ENCODE results near the gene SLC16A7. TPM values are rescaled to one million over a fixed set of nuclear protein-coding genes. Genes with fewer than 3 reads are reported as not detected.

Gene SLC16A7
- polyA plus RNA-seq, 1 donor, result 3.7 TPM

DNA sequence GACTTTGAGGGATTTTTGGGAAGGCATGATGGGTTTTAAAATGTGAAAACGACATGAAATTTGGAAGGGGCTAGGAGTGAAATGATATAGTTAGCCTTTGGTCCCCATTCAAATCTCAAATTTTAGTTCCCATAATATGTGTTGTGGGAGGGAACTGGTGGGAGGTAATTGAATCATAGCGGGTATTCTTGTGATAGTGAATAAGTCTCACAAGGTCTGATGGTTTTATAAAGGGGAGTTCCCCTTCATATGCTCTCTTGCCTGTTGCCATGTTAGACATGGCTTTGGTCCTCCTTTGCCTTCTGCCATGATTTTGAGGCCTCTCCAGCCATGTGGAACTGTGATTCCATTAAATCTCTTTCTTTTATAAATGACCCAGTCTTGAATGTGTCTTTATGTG, 72.8 kb downstream of the SLC16A7 start:
- no peak for DNase-seq (ENCODE audit: low read depth)

DNA sequence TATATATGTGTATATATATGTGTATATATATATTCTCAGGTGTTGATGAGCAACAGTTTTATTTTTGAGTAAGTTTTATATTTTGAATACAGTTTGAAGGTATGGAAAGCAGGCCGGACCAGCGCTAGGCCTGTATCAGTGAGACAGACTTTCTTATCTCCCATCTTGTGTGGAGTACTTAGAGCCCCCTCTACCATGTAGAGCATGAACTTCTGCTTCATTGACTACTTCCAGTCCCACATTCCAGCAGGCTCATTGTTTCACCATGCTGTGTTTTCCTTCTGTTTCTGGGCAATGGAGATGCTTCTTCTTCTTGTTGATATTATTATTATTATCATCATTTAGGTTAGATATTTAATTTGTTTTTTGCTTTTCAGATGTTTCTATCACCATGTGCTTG, 76.4 kb downstream of the SLC16A7 start:
- no peak for DNase-seq (ENCODE audit: low read depth)

DNA sequence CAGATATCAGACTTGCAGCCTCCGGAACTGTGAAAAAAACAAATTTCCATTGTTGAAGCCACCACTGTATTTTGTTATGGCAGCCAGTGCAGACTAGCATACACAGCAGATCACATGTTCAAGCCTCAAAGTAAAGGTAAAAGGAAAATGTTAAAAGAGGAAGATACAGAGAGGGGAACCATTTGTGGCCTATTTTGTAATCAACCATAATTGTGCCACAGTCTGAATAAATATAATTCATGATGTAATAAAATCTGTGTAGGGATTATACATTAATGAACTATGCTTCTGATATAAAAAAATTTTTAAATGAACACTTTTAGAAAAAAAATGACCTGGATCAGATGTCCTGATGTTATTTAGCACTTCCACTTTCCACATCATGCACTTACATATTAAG, 79.6 kb downstream of the SLC16A7 start:
- DNase-seq (ENCODE audit: low read depth), result no peak

DNA sequence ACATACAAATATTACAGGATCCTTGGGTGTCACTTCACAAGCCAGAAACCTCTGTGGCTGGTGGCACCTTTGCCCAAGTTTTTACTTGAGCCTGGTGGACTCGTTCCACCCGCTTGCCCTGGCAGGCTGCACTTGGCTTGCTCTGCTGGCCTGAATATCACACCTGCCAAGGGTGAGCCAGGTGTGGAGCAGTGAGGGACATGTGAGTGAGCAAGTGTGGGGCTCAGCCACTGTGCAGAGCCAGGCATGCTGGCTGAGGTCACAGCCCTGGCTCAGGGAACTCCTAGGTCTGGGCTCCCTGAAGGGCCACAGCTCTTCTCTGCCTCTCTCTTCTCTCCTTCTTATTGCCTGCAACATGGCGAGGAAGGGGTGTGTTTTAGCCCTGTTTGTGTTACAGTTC, 82.0 kb downstream of the SLC16A7 start:
- DNase-seq (ENCODE audit: low read depth), result no peak

DNA sequence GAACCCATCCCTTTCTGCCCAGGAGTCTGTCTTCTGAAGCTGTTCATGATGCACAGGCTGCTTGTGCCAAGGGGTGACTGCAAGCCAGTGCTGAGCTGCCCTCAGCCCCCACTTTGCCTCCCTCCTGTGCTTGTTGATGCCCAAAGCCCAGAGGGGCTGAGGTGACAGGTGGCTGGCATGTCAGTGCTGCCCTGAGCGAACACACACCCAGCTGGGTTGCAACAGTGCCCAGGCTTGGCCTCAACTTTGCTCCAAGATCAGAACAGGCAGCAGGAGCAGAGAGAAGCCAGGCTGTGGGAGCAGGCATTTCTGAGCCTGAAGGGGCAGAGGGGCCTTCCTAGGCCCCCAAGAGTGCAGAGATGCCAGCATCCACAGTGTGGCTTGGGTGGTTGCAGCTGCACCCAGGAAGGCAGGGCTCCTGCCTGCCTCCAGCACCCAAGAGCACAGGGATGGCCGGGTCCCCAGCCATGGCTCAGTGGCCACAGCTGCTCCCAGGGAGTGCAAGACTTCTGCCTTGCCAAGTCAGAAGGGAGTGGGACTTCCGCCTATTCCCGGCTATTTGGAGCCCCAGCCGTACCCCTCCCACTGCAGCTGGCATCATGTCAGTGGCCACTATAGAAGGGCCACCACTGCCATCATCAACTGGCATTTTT, 83.1 kb downstream of the SLC16A7 start:
- DNase-seq (ENCODE audit: low read depth), result no peak

DNA sequence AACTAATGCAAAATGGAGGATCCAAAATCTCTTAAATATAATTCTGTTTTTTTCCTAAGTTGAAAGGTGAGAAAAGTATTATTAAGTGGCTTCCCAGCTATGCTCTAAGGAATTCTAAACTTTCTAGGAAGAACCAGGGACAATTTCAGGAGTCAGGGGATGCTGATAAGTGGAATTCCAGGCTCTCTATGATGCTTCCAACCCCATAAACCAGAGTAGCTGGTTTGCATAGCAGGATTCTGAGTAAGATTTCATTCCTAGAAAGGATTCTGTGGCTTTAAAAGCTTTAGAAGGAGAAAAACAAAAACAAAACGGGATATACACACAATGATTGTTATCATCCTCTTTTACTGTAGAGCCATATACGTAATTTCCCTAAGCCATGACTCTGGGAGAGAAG, 93.9 kb downstream of the SLC16A7 start:
- no peak for DNase-seq (ENCODE audit: low read depth)

DNA sequence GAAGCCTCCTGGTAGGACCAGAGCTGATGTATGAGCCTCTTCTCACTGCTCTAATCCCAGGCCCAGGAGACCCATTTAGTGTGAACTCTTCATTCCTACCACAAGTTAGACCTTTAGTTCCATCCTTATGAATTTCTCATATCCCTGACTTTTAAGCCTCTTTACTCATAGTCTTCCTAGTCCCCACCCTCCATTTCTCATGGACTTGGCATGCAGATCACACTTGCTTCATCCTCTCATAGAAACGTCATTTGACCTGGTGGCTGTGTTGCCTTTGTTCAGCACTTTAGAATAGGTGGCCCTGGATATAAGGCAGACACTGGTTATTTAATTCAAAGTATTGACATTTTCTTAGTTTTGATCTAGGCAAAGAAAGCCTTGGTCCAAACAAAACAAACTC, 99.5 kb downstream of the SLC16A7 start:
- no peak for DNase-seq (ENCODE audit: low read depth)

DNA sequence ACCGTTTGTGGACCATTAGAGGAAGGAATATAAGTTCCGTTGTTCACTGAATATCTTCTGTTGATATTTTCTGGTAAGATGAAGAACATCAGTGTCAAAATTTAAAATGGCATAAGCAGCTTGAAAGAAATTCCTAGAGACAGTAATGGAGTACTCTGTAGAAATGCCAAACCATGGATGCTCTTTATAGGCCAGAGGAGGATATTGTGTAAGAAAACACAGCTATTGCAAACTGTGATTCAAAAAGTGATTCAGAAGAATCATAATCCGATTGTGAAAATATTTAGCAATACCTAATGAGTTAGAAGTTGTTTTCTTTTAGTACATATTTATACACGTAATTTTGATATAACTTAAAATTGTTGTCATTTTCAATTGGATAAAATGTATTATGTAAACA, 102.8 kb downstream of the SLC16A7 start:
- no peak for DNase-seq (ENCODE audit: low read depth)

DNA sequence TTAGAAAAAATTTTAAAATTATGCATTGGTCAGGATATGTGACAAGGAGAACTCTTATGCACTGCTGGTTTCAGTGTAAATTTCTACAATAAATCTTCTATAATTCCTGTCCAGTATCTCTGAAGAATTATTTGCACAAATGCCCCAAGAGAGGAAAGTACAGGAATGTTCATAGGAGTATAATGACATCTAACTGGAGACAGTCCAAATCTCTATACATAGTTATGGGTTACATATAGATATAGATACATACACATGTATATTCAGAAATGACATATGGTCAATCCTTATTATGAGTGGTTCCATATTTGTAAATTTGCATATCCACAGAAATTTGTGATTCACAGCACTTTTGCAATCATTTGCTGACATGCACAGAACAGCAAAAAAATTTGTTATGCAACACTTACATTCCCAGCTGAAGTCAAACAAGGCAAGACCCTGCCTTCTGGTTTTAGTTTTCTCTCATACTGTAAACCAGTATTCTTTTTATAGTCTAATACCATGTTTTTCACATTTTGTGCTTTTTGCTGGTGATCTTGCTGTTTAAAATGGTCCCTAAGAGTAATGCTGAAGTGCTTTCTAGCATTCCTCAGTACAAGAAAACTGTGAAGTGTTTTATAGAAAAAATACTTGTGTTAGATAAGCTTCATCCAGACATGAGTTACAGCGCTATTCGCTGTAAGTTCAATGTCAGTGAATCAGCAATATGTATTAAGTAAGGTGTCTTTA, 103.8 kb downstream of the SLC16A7 start:
- DNase-seq (ENCODE audit: low read depth), result no peak

DNA sequence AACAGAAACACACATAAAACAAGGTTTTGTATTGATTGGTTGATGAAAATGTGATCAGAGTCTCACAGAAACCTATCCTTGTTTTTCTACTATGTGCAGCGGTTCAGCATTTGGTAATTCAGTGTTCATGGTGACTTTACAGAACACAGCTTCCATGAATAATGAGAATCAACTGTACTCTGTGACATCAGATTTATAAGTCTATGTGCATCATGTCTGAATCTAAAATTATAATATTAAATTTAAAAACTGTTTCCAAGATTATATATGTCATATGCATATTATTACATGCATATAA, 104.3 kb downstream of the SLC16A7 start:
- DNase-seq (ENCODE audit: low read depth), result no peak

DNA sequence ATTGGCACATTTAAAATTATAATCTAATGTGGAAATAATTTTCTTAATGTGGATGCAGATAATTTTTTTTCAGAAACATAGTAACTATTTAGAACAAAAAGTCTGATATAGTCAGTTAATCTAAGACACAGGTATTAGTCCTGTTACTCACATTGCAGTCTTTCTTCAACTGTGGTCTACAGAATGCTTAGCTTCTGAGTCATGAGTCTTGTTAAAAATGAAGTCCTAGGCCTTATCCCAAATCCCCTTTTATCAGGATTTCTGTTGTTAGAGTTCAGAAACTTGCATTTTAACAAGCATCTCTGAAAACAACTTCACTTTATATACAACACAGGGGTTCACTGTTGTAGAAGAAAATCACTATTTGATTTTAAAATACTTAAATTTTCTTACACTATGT, 112.2 kb downstream of the SLC16A7 start:
- no peak for DNase-seq (ENCODE audit: low read depth)

DNA sequence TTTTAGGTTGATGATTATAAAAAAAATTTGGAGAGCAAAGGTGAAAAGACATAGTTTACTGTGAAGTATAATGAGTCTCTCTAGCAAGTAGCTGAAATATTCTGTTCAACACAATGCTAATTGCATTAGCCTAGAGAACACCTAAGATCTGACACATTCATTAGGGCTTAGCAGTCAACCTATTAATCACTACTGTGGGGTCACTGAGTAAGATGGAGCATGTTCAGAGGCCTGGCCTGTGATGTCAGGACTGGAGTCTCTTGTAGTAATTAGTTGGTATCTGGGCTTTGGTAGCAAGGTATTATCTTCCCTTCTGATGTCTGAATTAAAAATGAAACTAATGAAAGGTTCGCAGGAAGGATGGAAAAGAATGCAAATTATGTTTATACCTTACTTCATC, 112.7 kb downstream of the SLC16A7 start:
- no peak for DNase-seq (ENCODE audit: low read depth)

DNA sequence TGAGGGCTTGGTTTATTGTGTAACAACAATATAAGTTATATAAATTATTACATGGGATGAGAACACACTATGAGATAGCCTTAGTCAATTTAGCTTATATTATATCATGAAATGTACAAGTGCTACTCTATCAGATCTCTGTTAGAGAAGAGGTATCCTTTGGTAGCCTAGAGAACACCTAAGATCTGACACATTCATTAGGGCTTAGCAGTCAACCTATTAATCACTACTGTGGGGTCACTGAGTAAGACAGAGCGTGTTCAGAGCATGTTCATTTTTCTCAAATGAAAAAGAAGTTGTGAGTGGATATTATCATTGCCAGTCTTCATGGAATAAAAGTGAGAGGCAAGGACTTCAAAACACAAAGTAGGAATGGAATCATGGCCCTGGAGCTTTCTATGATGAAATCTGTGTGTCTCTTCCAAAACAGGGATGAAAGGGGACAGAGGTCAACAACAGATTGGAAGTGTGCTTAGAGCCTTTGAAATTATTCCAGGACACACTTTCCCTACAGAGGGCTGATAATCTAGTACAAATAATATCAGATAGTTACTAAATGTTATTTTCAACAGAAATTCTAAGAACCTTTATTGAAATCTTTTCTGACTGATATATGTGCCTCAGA, 114.3 kb downstream of the SLC16A7 start:
- DNase-seq (ENCODE audit: low read depth), result no peak

DNA sequence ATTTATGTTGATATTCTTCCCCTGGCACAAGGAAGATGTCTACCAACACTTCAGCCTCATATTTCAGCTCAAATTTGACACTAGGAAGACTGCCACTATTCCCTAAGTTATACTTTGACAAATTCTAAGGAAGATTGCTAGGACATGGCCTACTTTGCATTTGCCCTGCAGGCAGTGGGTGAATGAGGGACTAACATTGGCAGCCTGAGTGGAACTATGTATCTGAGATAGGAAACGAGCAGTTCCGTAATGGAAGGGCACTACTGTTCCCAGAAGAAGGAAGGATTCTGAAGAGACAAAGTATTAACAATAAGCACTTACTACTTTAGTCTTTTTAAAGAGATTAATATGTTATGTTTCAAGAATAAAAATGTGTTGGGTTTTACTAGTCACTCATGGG, 115.1 kb downstream of the SLC16A7 start:
- DNase-seq (ENCODE audit: low read depth), result no peak

DNA sequence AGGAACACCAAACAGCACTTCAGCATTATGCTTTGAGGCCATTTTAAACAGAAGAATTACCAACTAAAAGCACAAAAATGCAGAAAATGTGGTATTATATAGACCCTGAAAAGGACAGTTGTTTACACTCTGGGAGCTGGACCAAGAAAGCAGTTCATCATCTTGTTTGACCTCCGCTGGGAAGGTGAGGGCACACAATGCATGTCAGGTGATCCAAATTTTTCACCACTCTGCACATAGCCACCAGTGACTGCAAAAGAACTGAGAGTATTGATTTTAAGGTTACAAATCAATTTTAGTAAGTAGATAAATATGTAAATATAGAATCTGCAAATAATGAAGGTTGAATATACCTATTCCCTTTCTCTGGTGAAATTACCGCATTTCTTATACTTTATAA, 119.6 kb downstream of the SLC16A7 start:
- no peak for DNase-seq (ENCODE audit: low read depth)

DNA sequence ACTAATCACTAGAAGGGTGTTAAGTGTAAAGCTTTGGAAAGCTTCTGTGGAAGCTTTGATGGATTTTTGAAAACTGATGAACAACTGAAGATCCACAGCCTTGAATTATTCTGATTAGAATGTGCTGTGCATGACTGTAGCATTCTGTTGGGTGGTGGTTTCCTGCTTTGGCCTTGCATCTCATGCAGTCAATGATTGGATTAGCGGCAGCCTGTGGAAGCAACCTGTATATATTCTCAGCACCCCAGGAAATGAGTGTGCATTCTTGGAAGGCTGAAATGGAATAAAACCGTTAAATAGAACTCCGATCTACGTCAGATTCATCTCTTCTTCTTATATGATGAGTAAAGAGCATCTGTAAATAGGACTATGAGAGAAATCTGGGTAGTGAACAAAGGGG, 120.2 kb downstream of the SLC16A7 start:
- no peak for DNase-seq (ENCODE audit: low read depth)

DNA sequence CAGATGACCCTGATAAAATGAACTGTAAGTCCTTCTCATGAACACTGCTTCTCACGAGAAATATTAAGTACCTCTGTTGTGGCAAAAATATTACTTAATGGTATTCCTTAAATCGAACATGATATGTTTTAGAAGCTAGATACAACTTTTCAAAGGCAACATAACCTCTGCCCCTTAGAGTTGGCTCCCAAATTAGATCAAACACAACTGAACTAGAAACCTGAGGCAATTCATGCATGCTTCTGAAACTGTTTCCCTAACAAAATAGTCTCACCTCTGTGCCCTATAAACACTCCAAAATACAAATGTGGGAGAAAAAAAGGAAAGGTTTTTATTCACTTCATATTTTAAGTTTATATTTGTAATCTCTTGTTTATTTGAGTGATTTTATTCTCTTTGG, 121.6 kb downstream of the SLC16A7 start:
- no peak for DNase-seq (ENCODE audit: low read depth)

DNA sequence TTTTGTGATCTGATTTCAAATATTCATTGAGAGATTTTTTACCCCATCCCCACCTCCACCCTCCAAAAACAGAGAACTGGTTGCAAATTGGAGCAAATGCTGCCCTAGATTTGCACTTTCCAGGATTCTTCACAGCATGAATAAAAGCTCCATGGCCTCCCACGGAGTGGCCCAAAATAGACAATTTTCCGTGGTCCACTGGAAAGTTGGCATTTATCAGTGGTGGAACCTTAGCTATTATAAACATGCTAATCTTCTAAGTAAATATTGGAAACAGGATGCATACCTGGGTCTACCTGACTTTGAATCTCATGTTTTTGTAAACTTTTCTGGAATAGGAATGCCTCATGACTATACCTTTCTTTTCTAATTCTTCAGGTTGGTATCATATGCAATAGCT, 123.9 kb downstream of the SLC16A7 start:
- no peak for DNase-seq (ENCODE audit: low read depth)

DNA sequence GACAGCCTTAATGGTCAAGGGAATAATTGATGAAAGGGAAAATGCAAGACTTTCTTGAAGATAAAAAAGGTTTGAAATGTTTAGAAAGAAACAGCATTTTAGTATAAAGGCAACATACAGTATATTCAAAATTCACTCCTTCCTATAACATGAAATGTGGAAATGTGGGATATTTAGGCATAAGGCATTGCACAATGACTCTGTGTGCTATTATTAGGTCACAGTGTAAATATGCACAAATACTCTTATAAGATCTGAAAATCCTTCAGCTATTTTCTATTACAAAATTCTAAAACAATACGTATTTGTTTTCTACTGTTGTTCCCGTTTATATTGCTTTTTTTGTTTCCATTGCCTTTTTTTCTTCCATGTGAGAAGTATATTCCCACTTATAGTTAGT, 127.7 kb downstream of the SLC16A7 start:
- DNase-seq (ENCODE audit: low read depth), result no peak

DNA sequence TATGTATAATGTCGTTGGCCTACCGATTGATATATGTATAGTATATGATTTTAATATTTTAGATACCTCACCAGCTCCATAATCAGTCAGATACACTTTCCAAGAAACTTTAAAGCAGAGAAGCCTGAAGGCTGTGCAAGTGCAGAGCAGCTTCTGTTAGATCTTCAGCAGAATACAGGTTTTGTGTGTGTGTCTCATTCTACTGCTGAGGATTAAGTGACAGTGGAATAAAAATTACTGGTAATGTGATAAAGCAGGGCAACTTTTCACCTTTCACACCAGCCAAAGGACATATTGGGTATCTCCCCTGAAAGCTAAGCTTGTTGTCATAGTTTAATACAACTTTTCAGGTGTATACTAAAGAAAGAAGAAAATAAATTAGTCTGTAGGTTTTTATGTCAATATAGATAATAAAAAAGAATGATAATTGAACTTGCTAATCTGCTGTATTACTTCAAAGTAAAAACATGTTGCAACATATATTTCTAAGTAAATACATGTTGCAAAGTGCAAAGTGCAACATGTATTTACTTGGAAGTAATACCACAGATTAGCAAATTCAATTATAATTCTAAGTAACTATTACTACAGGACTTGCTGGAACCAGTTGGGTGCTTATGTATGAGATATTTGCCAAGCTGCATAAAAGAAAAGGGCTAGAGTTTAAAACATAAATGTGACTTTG, 128.3 kb downstream of the SLC16A7 start:
- no peak for DNase-seq (ENCODE audit: low read depth)

DNA sequence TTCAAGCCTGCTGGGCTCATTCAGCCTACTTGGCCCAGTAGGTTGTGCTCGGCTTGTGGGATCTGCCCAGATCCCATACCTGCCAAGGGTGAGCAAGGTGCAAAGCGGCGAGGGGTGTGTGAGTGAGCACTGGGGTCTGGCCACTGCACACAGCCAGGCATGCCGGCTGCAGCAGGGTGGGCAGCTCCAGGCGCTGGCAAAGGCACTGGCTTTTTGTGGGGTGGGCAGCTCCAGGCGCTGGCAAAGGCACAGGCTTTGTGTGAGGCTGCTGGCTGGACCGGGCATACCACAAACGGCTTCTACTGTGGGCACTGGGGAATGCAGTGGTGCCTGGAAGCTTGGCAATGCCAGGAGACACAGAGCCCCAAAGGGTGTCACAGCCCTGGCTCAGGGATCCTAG, 137.4 kb downstream of the SLC16A7 start:
- DNase-seq (ENCODE audit: low read depth), result no peak

DNA sequence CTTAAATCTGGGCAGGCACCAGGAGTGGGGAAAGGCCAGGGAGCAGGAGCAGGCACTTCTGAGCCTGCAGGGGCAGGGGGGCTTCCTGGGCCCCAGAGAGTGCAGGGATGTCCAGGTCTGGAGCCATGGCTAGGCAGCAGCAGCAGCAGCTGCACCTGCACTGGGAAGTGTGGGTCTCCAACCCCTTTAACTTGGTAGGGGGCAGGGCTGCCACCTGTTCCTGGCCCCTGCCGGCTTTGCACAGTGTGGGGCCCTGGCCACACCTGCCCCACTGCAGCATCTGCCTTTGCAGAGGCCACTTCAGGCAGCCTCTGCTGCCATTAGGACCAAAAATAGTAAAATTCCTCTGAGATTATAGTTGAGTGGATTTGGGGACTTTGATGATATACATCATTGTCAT, 138.5 kb downstream of the SLC16A7 start:
- no peak for DNase-seq (ENCODE audit: low read depth)

DNA sequence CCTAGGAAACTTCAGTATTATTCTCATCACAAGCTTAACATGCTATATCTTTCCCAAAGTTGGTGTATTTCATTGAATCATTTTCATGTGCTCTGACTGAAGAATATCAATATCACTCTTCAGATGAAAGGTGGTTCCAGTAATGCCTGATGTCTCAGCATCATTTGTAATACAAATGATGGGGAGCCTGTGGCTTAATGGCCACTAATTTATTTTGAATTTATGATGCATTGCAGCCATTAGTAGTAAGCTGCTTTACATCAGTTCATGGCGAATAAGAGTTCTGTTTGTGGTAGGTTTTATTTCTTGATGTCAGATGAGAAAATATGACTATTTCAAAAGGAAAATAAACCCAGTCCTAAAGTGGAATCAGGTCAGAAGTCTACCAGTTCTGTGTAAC, 139.4 kb downstream of the SLC16A7 start:
- DNase-seq (ENCODE audit: low read depth), result no peak
